CD1c-positive myeloid dendritic cell (primary cell): ENCODE measurements around the gene CDH3.

Source experiments
- DNase-seq: peaks from one replicate; pipeline ENCODE4 v3.0.0-alpha.2; 2016; ENCODE audit errors: extremely low spot score

CDH3 gene

DNA sequence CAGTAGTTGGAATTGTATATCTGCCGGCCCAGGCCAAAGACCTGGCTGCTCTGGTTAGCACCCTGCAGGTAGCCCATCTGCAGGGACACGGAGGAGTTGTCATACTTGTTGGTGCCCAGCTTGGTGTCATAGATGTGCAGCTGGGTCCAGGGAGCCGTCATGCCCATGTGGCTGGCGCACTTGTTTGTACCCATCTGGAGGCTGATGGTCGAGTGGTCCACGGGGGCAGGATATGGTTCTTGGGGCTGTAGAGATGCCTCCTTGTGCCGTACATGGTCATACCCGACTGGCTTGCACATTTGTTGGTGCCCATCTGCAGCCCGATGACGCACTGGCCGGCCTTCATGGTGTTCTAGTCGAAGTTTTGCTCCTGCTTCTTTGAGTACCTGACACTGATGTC lies 6.0 kb downstream of the CDH3 start:
- no peak for DNase-seq

DNA sequence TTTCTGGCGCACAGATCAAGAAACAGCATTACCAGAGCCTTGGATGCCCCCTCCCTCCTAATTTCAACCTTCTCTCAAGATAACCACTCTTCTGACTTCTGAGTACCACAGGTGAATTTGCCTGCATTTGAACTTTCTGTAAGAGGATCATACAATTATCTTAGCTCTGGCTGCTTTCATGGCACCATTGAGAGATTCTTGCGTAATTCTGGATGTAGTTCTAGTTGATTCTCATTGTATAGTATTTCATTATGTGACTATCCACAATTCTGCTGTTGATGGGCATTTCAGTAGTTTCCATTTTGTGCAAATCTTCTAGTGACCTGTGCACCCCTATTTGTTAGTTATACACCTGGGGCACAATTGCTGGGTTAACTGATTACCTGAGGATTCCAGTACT lies 7.5 kb downstream of the CDH3 start:
- DNase-seq, result no peak

- no peak for DNase-seq
These were observed 10.7 kb downstream of the CDH3 start for GRCh38 chr16:68655806-68656205.

- DNase-seq, result no peak
These were observed 11.6 kb downstream of the CDH3 start for GRCh38 chr16:68656751-68657150.

- no peak for DNase-seq
These were observed 13.3 kb downstream of the CDH3 start for GRCh38 chr16:68658341-68658973.

GRCh38 chr16:68658974-68659360 lies 13.9 kb downstream of the CDH3 start:
- DNase-seq, result no peak

- DNase-seq, result no peak
These were observed 14.6 kb downstream of the CDH3 start for GRCh38 chr16:68659412-68660358.

- DNase-seq, result no peak
These were observed 15.3 kb downstream of the CDH3 start for GRCh38 chr16:68660359-68660795.

DNA sequence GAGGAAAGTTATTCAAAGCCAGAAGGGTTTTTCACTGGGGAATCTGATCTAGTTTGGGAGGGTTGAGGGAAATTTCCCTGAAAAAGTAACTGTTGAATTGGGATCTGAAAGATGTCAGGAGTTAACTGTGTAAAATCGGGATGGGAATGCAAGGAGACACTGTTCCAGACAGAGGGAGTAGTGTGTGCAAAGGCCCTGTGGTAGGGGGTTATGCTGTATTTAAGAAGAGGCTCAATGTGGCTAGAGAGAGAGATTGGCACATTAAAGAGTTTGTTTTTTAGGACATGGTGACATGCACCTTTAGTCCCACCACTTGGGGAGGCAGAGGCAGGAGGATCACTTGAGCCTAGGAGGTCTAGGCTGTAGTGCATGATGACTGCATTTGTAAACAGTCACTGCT lies 16.9 kb downstream of the CDH3 start:
- no peak for DNase-seq

DNA sequence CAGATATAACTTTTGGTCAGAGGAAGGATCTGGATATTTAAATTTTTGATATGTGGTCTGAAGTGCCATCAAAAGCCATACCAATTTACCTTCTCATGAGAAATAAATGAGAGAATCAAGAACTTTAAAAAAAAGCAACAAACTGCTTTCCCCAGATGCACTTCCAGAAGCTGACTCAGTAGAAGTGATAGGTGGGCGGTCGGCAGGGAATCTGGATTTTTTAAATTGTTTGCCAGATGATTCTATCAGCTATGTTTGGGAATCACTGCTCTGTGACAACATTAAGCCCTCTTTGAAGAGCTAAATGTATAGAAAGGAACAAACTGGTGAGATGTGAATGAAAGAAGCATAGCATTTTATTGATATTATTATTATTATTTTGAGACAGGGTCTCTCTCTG lies 19.2 kb downstream of the CDH3 start:
- DNase-seq, result no peak

DNA sequence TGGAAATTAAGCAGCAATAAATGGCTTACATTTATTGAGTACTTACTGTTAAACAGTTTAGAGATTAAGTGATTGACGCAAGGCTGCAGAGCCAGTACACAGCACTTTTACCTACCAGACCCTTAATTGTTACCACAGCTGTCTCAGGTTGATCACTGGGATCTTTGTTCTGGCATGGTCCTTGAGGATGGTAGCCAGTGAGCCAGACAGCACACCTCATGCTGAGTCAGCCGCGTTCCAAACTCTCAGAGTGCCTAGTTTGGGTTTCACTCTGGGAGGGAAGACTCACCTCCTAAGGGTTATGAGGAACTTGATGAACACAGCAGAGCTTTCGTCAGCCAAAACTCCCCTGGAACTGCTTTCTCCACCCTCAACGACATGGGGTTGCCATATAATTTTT lies 20.4 kb downstream of the CDH3 start:
- DNase-seq, result no peak

DNA sequence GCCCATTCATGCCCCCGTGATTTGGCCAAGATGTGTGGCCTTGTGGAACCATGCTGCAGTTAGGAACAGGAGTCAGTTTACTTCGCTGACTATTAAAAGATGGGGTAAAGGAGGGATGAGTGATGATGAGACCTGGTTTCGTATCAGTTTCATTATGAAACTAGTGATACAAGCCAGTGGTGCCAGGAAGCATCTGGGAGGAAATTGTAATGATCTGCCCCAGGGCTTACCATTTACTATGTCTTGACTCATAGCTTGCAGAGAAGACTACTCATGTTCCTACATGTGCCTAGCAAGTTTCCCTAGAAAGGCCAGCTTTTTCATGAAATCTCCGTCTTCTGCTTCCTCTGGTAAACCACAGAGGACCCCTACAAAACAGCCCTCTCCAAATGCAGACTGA lies 23.2 kb downstream of the CDH3 start:
- DNase-seq, result peak; percentile 12

GRCh38 chr16:68676113-68676860 lies 31.2 kb downstream of the CDH3 start:
- DNase-seq, result no peak

GRCh38 chr16:68681038-68681437 lies 35.9 kb downstream of the CDH3 start:
- DNase-seq, result no peak

GRCh38 chr16:68685685-68686478 lies 40.8 kb downstream of the CDH3 start:
- DNase-seq, result no peak

DNA sequence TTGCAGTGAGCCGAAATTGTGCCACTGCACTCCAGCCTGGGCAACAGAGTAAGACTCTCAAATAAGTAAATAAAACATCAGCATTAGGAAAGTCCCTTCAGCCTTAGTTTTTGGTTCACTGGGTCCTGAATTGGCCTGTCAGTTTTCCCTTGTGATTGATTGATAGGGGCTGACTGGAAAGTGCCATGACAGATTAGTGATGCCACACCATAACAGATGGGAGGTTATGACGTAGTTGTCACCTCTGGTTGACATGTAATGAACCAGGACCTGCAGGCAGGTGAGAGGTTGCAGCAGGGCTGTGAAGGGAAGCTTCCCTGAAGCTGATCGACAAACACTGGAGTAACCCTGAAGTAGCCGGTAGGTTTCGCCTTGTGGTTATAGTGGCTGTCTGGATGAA lies 41.8 kb downstream of the CDH3 start:
- DNase-seq, result no peak

DNA sequence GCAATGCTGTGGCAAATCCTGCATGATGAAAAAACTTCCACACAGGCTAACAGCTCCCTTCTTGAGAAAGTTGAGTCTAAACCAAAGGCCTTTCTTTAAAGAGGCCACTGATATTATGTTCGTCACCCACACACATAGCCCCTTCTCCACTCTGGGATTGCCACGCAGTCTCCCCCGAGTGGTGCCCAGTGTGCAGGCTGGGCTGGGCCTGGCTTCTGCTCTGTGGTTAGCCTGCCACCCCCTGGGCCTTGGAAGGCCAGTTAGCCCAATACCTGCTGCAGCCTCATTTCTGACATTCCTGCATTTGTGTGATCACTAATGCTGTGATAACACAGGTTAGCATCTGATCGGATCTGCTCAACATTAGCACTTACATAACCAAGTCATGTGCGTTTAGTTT lies 44.8 kb downstream of the CDH3 start:
- DNase-seq, result no peak

- DNase-seq, result no peak
These were observed 50.5 kb downstream of the CDH3 start for GRCh38 chr16:68695575-68695974.

DNA sequence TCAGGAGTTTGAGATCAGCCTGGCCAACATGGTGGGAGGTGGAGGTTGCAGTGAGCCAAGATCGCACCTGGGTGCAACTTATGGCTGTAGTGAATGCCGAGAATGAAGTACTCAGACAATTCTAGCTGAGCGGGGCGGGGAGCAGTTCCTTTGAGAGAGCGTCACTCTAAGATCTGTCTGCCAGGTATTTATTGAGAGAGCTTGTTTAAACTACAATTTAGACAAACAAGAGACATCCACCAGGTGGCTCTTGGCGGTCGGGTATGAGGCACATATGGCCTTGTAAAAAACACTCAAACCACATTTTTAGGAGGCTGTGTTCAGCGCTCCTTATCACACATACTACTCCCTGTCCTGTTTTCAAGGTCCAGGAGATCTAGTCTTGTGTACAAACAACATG lies 51.4 kb downstream of the CDH3 start:
- DNase-seq, result no peak

DNA sequence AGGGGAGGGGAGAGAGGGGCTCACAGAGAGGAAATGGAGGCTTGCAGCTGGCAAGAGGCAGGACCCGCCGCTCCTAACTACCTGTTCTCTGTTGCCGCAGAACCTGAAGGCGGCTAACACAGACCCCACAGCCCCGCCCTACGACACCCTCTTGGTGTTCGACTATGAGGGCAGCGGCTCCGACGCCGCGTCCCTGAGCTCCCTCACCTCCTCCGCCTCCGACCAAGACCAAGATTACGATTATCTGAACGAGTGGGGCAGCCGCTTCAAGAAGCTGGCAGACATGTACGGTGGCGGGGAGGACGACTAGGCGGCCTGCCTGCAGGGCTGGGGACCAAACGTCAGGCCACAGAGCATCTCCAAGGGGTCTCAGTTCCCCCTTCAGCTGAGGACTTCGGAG lies 53.0 kb downstream of the CDH3 start:
- no peak for DNase-seq

DNA sequence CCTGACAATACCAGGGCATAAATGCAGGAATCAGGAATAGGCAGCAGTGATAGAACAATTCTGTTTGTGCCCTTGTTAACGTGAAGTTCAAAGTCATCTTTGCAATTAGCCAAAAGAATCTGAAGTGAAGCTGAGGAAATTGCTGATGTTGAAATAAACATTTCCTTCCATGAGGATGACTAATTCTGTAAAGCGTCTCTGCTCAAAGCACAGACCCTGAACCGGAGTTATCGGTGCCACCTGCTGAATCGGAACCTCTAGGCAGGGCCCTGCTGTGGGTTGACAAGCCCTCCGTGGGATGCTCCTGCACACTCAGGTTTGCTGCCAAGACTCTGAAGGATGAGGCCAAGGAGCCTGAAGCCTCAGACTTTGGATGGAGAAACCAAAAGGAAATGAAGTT lies 55.0 kb downstream of the CDH3 start:
- peak; percentile 13 for DNase-seq

- no peak for DNase-seq
These were observed 55.7 kb downstream of the CDH3 start for GRCh38 chr16:68700831-68701230.
